ENCODE data around the gene TPD52L2.

GRCh38 chr20:63859166-63859699 is 5.8 kb upstream of the TPD52L2 start:
- TF ChIP-seq, protein P1, sequence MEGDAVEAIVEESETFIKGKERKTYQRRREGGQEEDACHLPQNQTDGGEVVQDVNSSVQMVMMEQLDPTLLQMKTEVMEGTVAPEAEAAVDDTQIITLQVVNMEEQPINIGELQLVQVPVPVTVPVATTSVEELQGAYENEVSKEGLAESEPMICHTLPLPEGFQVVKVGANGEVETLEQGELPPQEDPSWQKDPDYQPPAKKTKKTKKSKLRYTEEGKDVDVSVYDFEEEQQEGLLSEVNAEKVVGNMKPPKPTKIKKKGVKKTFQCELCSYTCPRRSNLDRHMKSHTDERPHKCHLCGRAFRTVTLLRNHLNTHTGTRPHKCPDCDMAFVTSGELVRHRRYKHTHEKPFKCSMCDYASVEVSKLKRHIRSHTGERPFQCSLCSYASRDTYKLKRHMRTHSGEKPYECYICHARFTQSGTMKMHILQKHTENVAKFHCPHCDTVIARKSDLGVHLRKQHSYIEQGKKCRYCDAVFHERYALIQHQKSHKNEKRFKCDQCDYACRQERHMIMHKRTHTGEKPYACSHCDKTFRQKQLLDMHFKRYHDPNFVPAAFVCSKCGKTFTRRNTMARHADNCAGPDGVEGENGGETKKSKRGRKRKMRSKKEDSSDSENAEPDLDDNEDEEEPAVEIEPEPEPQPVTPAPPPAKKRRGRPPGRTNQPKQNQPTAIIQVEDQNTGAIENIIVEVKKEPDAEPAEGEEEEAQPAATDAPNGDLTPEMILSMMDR (IDR thresholded peaks at IDR 0.05): no peak
- no peak for TF ChIP-seq POLR2AphosphoS5 (IDR thresholded peaks at IDR 0.05; ENCODE audit: low read depth, low read length)
- TF ChIP-seq REST (IDR thresholded peaks at IDR 0.05; ENCODE audit: insufficient read depth in 1 of 2, low read depth in 2 of 2, low read length in 1 of 2): no peak
